A549 (cell line): ENCODE measurements around the gene OR2AK2. TPM values are rescaled to one million over a fixed set of nuclear protein-coding genes. Genes with fewer than 3 reads are reported as not detected.

Source experiments
- ATAC-seq, 2 experiments: fragments of 200-7000 bp in 1 of 2; fragments of >200 bp in 1 of 2; cut with Nextera tagmentation in 1 of 2; cut with Tn5 transposase in 1 of 2; 3 replicates each; pipeline versions ENCODE4 v1.8.0 to v1.9.1; 2018 to 2020; ENCODE audit warnings: mild to moderate bottlenecking in 1 of 2, moderate library complexity in 1 of 2
- CTCF ChIA-PET: fragments of 300-600 bp; sonication (Branson Sonifier 250); formaldehyde crosslinking; extraction: SDS; loops from one replicate; lab custom pipeline; 2021; ENCODE audit warnings: antibody characterized with exemption, inconsistent platforms; lab: Yijun Ruan, JAX
- POLR2A ChIA-PET: fragments of 350-600 bp; formaldehyde crosslinking; extraction: SDS; loops from one replicate; lab custom pipeline; 2021; ENCODE audit warnings: antibody characterized with exemption, inconsistent platforms; lab: Yijun Ruan, JAX
- DNase-seq, 2 experiments: peaks; one replicate each; pipeline versions ENCODE4 v3.0.0 to v3.0.0-alpha.2; 2011 to 2016; ENCODE audit warnings: low read depth in 1 of 2, low spot score in 1 of 2
- FAIRE-seq: peaks from 2 replicates; lab custom pipeline; 2011; peaks lifted over from hg19 to GRCh38; lab: Jason Lieb, UNC
- H3K27ac ChIP-seq, 2 experiments: fragments of >200 bp; sonication (Bioruptor Twin); formaldehyde crosslinking; 3 replicates each; pipeline ENCODE4 v1.5.1; 2016 to 2017
- H3K4me1 ChIP-seq: fragments of >200 bp; sonication (Bioruptor Twin); formaldehyde crosslinking; 3 replicates; pipeline ENCODE4 v1.6.1; 2016
- H3K4me2 ChIP-seq: fragments of >200 bp; sonication (Bioruptor Twin); formaldehyde crosslinking; 3 replicates; pipeline ENCODE4 v1.6.1; 2016
- H3K4me3 ChIP-seq: fragments of >200 bp; sonication (Bioruptor Twin); formaldehyde crosslinking; 3 replicates; pipeline ENCODE4 v1.5.1; 2016
- H3K9me3 ChIP-seq: fragments of >200 bp; sonication (Bioruptor Twin); formaldehyde crosslinking; 3 replicates; pipeline ENCODE4 v1.6.1; 2016
- CEBPB ChIP-seq, 2 experiments: fragments of >200 bp in 1 of 2; sonication (Bioruptor Twin) in 1 of 2; formaldehyde crosslinking in 1 of 2; IDR thresholded peaks; 2 replicates each; pipeline ENCODE4 v1.6.1; 2012 to 2016
- CHD2 ChIP-seq: fragments of 150-350 bp; IDR thresholded peaks from 2 replicates; pipeline ENCODE4 v1.6.1; 2014; ENCODE audit warnings: low read length; ENCODE audit not compliant: partially characterized antibody
- CHD4 ChIP-seq: fragments of 200-600 bp; sonication (generic); IDR thresholded peaks from 2 replicates; pipeline ENCODE4 v1.6.1; 2016; ENCODE audit warnings: antibody characterized with exemption, mild to moderate bottlenecking, borderline replicate concordance
- ESRRA ChIP-seq: fragments of 150-350 bp; IDR thresholded peaks from 2 replicates; pipeline ENCODE4 v1.6.1; 2014; ENCODE audit warnings: mild to moderate bottlenecking, low read length, borderline replicate concordance
- FOSL2 ChIP-seq, 2 experiments: fragments of 450-650 bp in 1 of 2; fragments of >200 bp in 1 of 2; sonication (Bioruptor Twin) in 1 of 2; formaldehyde crosslinking; IDR thresholded peaks; 2 replicates each; pipeline versions ENCODE4 v1.5.0 to v1.6.1; 2016 to 2020; ENCODE audit warnings: mild to moderate bottlenecking in 1 of 2, moderate library complexity in 1 of 2
- HEYL ChIP-seq: fragments of 250-450 bp; sonication (Bioruptor Pico); IDR thresholded peaks from 2 replicates; pipeline ENCODE4 v1.8.0; 2021; ENCODE audit warnings: mild to moderate bottlenecking, moderate library complexity
- HOXB13 ChIP-seq: fragments of 250-450 bp; sonication (Bioruptor Pico); IDR thresholded peaks from 2 replicates; pipeline ENCODE4 v1.5.0; 2020; ENCODE audit warnings: low read depth, mild to moderate bottlenecking, moderate library complexity
- HOXB5 ChIP-seq: fragments of 250-450 bp; sonication (Bioruptor Pico); IDR thresholded peaks from 2 replicates; pipeline ENCODE4 v1.5.0; 2020; ENCODE audit warnings: mild to moderate bottlenecking, moderate library complexity
- JUN ChIP-seq, 2 experiments: fragments of >200 bp; sonication (Bioruptor Twin); formaldehyde crosslinking; IDR thresholded peaks; 2 replicates in 1 of 2; 3 replicates in 1 of 2; pipeline ENCODE4 v1.6.1; 2016 to 2017
- KDM1A ChIP-seq: fragments of 200-600 bp; sonication (generic); IDR thresholded peaks from 2 replicates; pipeline ENCODE4 v1.6.1; 2016; ENCODE audit warnings: low read depth, mild to moderate bottlenecking
- MAFK ChIP-seq: fragments of 450-650 bp; IDR thresholded peaks from 2 replicates; pipeline ENCODE4 v1.6.1; 2014; ENCODE audit not compliant: partially characterized antibody
- MAX ChIP-seq: IDR thresholded peaks from 2 replicates; pipeline ENCODE4 v1.6.1; 2012
- MAZ ChIP-seq: fragments of 150-350 bp; IDR thresholded peaks from 2 replicates; pipeline ENCODE4 v1.6.1; 2014; ENCODE audit warnings: antibody characterized with exemption, low read depth, low read length, borderline replicate concordance
- NFE2L2 ChIP-seq: fragments of 150-350 bp; conservative IDR thresholded peaks from 2 replicates; pipeline ENCODE4 v1.6.1; 2014; ENCODE audit warnings: low read length
- NR3C1 ChIP-seq: fragments of >200 bp; sonication (Bioruptor Twin); formaldehyde crosslinking; IDR thresholded peaks from 3 replicates; pipeline ENCODE4 v1.6.1; 2017
- PHF8 ChIP-seq: fragments of 200-600 bp; sonication (generic); IDR thresholded peaks from 2 replicates; pipeline ENCODE4 v1.6.1; 2016; ENCODE audit warnings: low read depth, mild to moderate bottlenecking, antibody characterized with exemption, moderate library complexity, borderline replicate concordance
- POLR2A ChIP-seq: IDR thresholded peaks from 2 replicates; pipeline ENCODE4 v1.6.1; 2012; ENCODE audit warnings: mild to moderate bottlenecking, low read length
- RAD21 ChIP-seq, 2 experiments: fragments of >200 bp in 1 of 2; sonication (Bioruptor Twin) in 1 of 2; formaldehyde crosslinking in 1 of 2; IDR thresholded peaks in 1 of 2; conservative IDR thresholded peaks in 1 of 2; 2 replicates in 1 of 2; 3 replicates in 1 of 2; pipeline ENCODE4 v1.6.1; 2012 to 2018; ENCODE audit warnings: inconsistent platforms in 1 of 2
- ZSCAN20 ChIP-seq: fragments of 250-450 bp; sonication (Bioruptor Pico); IDR thresholded peaks from 2 replicates; pipeline ENCODE4 v1.8.0; 2022; ENCODE audit warnings: mild to moderate bottlenecking, moderate library complexity
- WGBS: methylation state at CpG from one replicate; pipeline ENCODE4 v1.1.6; 2017; ENCODE audit errors: missing lambda C conversion rate; 5-methylcytosine and 5-hydroxymethylcytosine counted together
- polyA plus RNA-seq, 4 experiments: library from polyadenylated mRNA; depleted of rRNA in 3 of 4; stranded (reverse); fragments of >200 nt; fragmentation: RNase III in 1 of 4; extraction: RNeasy Plus Mini Kit Qiagen cat#74134 plus additional on column Dnase treatment in 1 of 4; gene quantifications; 2 replicates in 3 of 4; 3 replicates in 1 of 4; pipeline ENCODE4 v1.2.3, GENCODE V29; 2011 to 2017
- TF ChIP-seq, protein P1 (sequence below): fragments of >200 bp; sonication (Bioruptor Twin); formaldehyde crosslinking; IDR thresholded peaks from 3 replicates; pipeline ENCODE4 v1.6.1; 2016
- TF ChIP-seq, protein P2 (sequence below): fragments of >200 bp; sonication (Bioruptor Twin); formaldehyde crosslinking; IDR thresholded peaks from 3 replicates; pipeline ENCODE4 v1.5.1; 2016

The OR2AK2 gene
- polyA plus RNA-seq, 2 of the 4 experiments (the other 2 are of a cell fraction), result not detected

DNA sequence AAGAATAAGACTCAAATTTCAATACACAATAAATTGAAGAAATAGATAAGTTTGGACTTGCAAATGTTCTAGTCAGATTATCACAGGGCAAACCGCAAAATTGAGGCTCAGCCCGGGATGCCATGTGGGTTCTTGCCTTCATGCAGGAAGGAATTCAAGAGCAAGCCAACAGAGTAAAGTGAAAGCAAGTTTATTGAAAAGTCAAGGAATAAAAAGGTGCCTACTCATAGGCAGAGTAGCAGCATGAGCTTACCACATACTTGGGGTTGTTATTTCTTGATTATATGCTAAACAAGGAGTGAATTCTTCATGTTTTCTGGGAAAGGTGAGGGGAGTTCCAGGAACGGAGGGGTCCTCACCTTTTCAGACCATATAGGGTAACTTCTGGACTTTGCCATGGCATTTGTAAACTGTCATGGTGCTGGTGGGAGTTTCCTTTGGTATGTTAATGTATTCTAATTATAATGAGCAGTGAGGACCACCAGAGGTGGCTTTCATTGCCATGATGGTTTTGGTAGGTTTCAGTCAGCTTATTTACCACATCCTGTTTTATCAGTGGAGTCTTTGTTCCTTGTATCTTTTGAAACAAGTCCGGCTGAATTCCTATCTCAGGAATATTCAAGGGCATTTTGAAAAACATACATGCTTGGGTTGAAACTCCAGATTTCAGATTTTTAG, 2.0 kb upstream of the OR2AK2 start:
- no peak for ATAC-seq
- Histone ChIP-seq H3K9me3 (0 out of 3 replicates have a peak, but pooled peaks cover 3% of the 10 kb centered on the region), H3K4me3 (no peak overlapping the region), H3K4me1 (no peaks in the 10 kb centered on the region), H3K27ac (no peak overlapping the region), H3K4me2 (no peak overlapping the region)
- no peak for FAIRE-seq
- no peak for DNase-seq
- ChIA-PET POLR2A (no interaction called here), CTCF (no interaction called here)
- TF ChIP-seq JUN (IDR thresholded peaks at IDR 0.05) (no peak), HEYL (CRISPR knock-in tag) (no peak), POLR2A (no peak), HOXB5 (CRISPR knock-in tag) (no peak), PHF8 (no peak), NR3C1 (no peak), CHD4 (no peak), KDM1A (no peak)
- TF ChIP-seq, protein P1, sequence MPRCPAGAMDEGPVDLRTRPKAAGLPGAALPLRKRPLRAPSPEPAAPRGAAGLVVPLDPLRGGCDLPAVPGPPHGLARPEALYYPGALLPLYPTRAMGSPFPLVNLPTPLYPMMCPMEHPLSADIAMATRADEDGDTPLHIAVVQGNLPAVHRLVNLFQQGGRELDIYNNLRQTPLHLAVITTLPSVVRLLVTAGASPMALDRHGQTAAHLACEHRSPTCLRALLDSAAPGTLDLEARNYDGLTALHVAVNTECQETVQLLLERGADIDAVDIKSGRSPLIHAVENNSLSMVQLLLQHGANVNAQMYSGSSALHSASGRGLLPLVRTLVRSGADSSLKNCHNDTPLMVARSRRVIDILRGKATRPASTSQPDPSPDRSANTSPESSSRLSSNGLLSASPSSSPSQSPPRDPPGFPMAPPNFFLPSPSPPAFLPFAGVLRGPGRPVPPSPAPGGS, result no peak
- TF ChIP-seq, all 56 proteins: peak for 0
- WGBS, result 0% methylated on average over 4 of the region's 4 CpGs

GRCh38 chr1:247966532-247967204, 1.6 kb downstream of the OR2AK2 start:
- DNase-seq (no peak), ATAC-seq (no peak), FAIRE-seq (no peak)
- TF ChIP-seq, protein P2, sequence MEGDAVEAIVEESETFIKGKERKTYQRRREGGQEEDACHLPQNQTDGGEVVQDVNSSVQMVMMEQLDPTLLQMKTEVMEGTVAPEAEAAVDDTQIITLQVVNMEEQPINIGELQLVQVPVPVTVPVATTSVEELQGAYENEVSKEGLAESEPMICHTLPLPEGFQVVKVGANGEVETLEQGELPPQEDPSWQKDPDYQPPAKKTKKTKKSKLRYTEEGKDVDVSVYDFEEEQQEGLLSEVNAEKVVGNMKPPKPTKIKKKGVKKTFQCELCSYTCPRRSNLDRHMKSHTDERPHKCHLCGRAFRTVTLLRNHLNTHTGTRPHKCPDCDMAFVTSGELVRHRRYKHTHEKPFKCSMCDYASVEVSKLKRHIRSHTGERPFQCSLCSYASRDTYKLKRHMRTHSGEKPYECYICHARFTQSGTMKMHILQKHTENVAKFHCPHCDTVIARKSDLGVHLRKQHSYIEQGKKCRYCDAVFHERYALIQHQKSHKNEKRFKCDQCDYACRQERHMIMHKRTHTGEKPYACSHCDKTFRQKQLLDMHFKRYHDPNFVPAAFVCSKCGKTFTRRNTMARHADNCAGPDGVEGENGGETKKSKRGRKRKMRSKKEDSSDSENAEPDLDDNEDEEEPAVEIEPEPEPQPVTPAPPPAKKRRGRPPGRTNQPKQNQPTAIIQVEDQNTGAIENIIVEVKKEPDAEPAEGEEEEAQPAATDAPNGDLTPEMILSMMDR, result no peak
- TF ChIP-seq FOSL2 (IDR thresholded peaks at IDR 0.05) (no peak), FOSL2 (CRISPR knock-in tag; IDR thresholded peaks at IDR 0.05) (no peak), ZSCAN20 (CRISPR knock-in tag) (no peak), HOXB13 (no peak), MAFK (no peak), MAZ (no peak), MAX (no peak), CEBPB (IDR thresholded peaks at IDR 0.05) (no peak)
- TF ChIP-seq, protein P1, result no peak
- no peaks in the 10 kb centered on the region for H3K4me1 ChIP-seq
- no peak overlapping the region for H3K4me2 ChIP-seq
- 23% methylated on average over 5 of the region's 5 CpGs for WGBS
- POLR2A ChIA-PET, result no interaction called here
- 0 out of 3 replicates have a peak, but pooled peaks cover 5% of the 10 kb centered on the region for H3K9me3 ChIP-seq
- CTCF ChIA-PET, result no interaction called here
- H3K27ac ChIP-seq, result no peak overlapping the region
- H3K4me3 ChIP-seq, result no peak overlapping the region

- no peak for TF ChIP-seq ESRRA
- no peak for TF ChIP-seq NFE2L2
- no peak for TF ChIP-seq CHD2
- TF ChIP-seq RAD21 (conservative IDR thresholded peaks at IDR 0.05 in 1 of 2, IDR thresholded peaks at IDR 0.05 in 1 of 2), result no peak
- TF ChIP-seq, protein P2, result no peak
- no peak for TF ChIP-seq HEYL (CRISPR knock-in tag)
- H3K9me3 ChIP-seq, result peaks cover 5% of the 10 kb centered on the region; the same call in 1 of the 3 replicates
- DNase-seq, result no peak
- H3K27ac ChIP-seq, result no peak overlapping the region
- H3K4me1 ChIP-seq, result no peaks in the 10 kb centered on the region
- CTCF ChIA-PET, result no interaction called here
- ATAC-seq, result no peak
- no peak overlapping the region for H3K4me2 ChIP-seq
- POLR2A ChIA-PET, result no interaction called here
- FAIRE-seq, result no peak
- WGBS, result 0% methylated on average over 2 of the region's 2 CpGs
- H3K4me3 ChIP-seq, result no peak overlapping the region
These were observed 28.0 kb downstream of the OR2AK2 start for GRCh38 chr1:247992986-247993385.
